ENCODE measurements around the gene LINC00237. TPM values are rescaled to one million over a fixed set of nuclear protein-coding genes. Genes with fewer than 3 reads are reported as not detected.

Gene LINC00237
- total and polyA plus RNA-seq, 3 donors from 2014 or later: not detected

- intact Hi-C loops (cut with DNase I; ENCODE audit: low total_unique reads): no loop called here
- DNase-seq: peak; percentile 61
- Histone ChIP-seq H3K27ac (no peak overlapping the region), H3K4me1 (no peaks in the 10 kb centered on the region), H3K27me3 (no peaks in the 10 kb centered on the region), H3K9me3 (no peaks in the 10 kb centered on the region), H3K4me3 (no peak overlapping the region), H3K36me3 (ENCODE audit: low read depth, missing control alignments) (no peaks in the 10 kb centered on the region)
- TF ChIP-seq, protein P1, sequence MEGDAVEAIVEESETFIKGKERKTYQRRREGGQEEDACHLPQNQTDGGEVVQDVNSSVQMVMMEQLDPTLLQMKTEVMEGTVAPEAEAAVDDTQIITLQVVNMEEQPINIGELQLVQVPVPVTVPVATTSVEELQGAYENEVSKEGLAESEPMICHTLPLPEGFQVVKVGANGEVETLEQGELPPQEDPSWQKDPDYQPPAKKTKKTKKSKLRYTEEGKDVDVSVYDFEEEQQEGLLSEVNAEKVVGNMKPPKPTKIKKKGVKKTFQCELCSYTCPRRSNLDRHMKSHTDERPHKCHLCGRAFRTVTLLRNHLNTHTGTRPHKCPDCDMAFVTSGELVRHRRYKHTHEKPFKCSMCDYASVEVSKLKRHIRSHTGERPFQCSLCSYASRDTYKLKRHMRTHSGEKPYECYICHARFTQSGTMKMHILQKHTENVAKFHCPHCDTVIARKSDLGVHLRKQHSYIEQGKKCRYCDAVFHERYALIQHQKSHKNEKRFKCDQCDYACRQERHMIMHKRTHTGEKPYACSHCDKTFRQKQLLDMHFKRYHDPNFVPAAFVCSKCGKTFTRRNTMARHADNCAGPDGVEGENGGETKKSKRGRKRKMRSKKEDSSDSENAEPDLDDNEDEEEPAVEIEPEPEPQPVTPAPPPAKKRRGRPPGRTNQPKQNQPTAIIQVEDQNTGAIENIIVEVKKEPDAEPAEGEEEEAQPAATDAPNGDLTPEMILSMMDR (IDR thresholded peaks at IDR 0.05): peak; percentile 20 to 57 (median 49)
- no peak for TF ChIP-seq POLR2A (IDR thresholded peaks at IDR 0.05)
- 47 to 49% methylated on average over 5 of the region's 5 CpGs for WGBS, 2 donors
Measured at GRCh38 chr20:21048841-21049273, 57.3 kb downstream of the LINC00237 start.

DNA sequence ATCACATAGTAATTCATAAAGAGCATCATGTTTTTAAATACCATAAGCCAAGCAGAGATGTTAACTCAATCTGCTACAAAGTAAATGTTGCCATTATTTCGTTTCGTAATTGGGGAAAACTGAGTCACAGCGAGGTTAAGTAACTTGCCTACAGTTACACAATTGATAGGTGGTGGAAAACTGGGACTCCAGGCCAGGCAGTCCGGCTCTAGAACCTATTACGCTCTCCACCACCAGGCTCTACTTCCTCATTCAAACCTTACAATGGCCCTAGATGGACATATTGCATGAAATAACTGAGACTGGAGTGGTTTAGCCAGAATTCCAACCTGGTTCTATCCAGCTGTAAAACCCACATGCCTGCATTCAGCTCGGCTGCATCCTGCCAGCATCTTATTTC lies 58.2 kb downstream of the LINC00237 start:
- Histone ChIP-seq H3K36me3 (ENCODE audit: low read depth, missing control alignments) (no peaks in the 10 kb centered on the region), H3K4me1 (no peaks in the 10 kb centered on the region), H3K27ac (no peak overlapping the region), H3K9me3 (no peaks in the 10 kb centered on the region), H3K27me3 (no peaks in the 10 kb centered on the region), H3K4me3 (no peak overlapping the region)
- no peak for TF ChIP-seq POLR2A (IDR thresholded peaks at IDR 0.05)
- TF ChIP-seq, protein P1 (IDR thresholded peaks at IDR 0.05): no peak
- no peak for DNase-seq
- intact Hi-C loops (cut with DNase I; ENCODE audit: low total_unique reads): no loop called here
- 72 to 78% methylated on average over 6 of the region's 6 CpGs for WGBS, 2 donors

DNA sequence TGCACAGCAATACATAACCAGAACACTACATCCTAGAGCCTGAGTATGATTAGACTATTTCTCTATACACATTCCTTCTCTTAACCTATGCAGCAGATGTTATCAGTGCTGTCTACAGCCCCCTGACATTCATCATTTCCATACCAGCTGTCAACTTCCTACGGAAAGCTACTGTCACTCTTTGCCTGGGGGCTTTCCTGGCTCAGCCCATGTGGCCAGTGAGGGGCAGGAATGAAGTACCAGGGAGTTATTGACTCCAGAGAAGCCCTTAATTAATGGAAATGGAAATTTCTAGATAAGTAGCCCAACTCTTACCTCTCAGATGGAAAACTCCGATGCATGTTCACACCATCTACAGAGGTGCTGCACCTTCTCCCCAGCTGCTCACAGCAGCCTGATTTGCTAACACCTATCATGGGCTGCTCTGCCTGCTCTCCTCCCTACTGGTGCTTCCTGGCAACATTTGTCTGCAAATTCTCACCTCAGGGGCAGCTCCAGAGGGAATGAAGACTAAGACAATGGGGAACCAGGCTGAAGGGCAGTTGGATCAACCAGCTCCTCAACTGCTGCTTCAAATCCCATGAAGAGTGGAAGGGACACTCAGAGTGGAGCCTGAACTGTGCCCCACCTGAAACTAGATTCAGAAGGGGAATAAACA lies 59.6 kb downstream of the LINC00237 start:
- H3K4me1 ChIP-seq: no peaks in the 10 kb centered on the region
- H3K27ac ChIP-seq: no peak overlapping the region
- H3K9me3 ChIP-seq: no peaks in the 10 kb centered on the region
- TF ChIP-seq POLR2A (IDR thresholded peaks at IDR 0.05): no peak
- TF ChIP-seq, protein P1 (IDR thresholded peaks at IDR 0.05): no peak
- no peaks in the 10 kb centered on the region for H3K27me3 ChIP-seq
- intact Hi-C loops (cut with DNase I; ENCODE audit: low total_unique reads): no loop called here
- WGBS, 2 donors: 43 to 53% methylated on average over 2 of the region's 2 CpGs
- no peak for DNase-seq
- no peak overlapping the region for H3K4me3 ChIP-seq
- H3K36me3 ChIP-seq (ENCODE audit: low read depth, missing control alignments): no peaks in the 10 kb centered on the region

Small RNAs within 50 kb of the gene (small RNA-seq; reads per million reads assigned to genes)
- gene RNA5SP477: 0 reads per million in 2 donors

Other genes starting within 250 kb of the LINC00237 start
- gene KIZ, start 19.7 kb upstream of the LINC00237 start, total RNA-seq: 10 to 100 TPM; 73.3 to 76.7 TPM
- gene KIZ, start 19.7 kb upstream of the LINC00237 start, polyA plus RNA-seq (ENCODE audit: insufficient read depth, low read depth, low replicate concordance): 41.4 TPM
- gene XRN2, start 197.0 kb upstream of the LINC00237 start, total RNA-seq: 10 to 100 TPM; 55.4 to 59.7 TPM
- 64.5 TPM for gene XRN2, start 197.0 kb upstream of the LINC00237 start, polyA plus RNA-seq (ENCODE audit: insufficient read depth, low read depth, low replicate concordance)